Muscle layer of duodenum (tissue), 2 donors: ENCODE data around the gene SLC8A3.
A peak's percentile ranks its signal among the peaks of the same experiment; 100 is the strongest.

Source experiments
- H3K27ac ChIP-seq: one replicate; pipeline ENCODE4 v1.7.0; 2013; ENCODE audit warnings: mild to moderate bottlenecking, low read length
- H3K27me3 ChIP-seq: one replicate; pipeline ENCODE4 v1.7.0; 2013; ENCODE audit warnings: low read depth, mild to moderate bottlenecking, control low read depth, low read length
- H3K36me3 ChIP-seq, 2 donors: one replicate each; pipeline ENCODE4 v1.7.0; 2013; ENCODE audit warnings: low read length in 2 of 2, control low read depth in 1 of 2, mild to moderate bottlenecking in 1 of 2; ENCODE audit not compliant: insufficient read depth in 2 of 2, control insufficient read depth in 1 of 2
- H3K4me1 ChIP-seq, 2 donors: one replicate each; pipeline ENCODE4 v1.7.0; 2013; ENCODE audit warnings: low read length in 2 of 2, mild to moderate bottlenecking in 2 of 2, control low read depth in 1 of 2, moderate library complexity in 1 of 2; ENCODE audit not compliant: insufficient read depth in 2 of 2, control insufficient read depth in 1 of 2
- H3K4me3 ChIP-seq, 2 donors: one replicate each; pipeline ENCODE4 v1.7.0; 2013; ENCODE audit warnings: low read length in 2 of 2, low read depth in 1 of 2, mild to moderate bottlenecking in 1 of 2
- H3K9me3 ChIP-seq, 2 donors: one replicate each; pipeline ENCODE4 v1.7.0; 2013; ENCODE audit warnings: low read length in 2 of 2, control low read depth in 1 of 2, mild to moderate bottlenecking in 1 of 2; ENCODE audit not compliant: control insufficient read depth in 1 of 2
- donor health status: healthy.

The SLC8A3 gene

GRCh38 chr14:70020352-70021170 is 168.2 kb downstream of the SLC8A3 start:
- Histone ChIP-seq H3K36me3 (no peaks in the 10 kb centered on the region), H3K9me3 (no peaks in the 10 kb centered on the region), H3K27me3 (no peaks in the 10 kb centered on the region), H3K4me3 (no peak overlapping the region), H3K4me1 (no peaks in the 10 kb centered on the region), H3K27ac (no peak overlapping the region)

GRCh38 chr14:70019695-70020094 is 169.1 kb downstream of the SLC8A3 start:
- no peak overlapping the region for H3K4me3 ChIP-seq
- no peak overlapping the region for H3K27ac ChIP-seq
- no peaks in the 10 kb centered on the region for H3K27me3 ChIP-seq
- no peaks in the 10 kb centered on the region for H3K36me3 ChIP-seq
- no peaks in the 10 kb centered on the region for H3K9me3 ChIP-seq
- no peaks in the 10 kb centered on the region for H3K4me1 ChIP-seq

DNA sequence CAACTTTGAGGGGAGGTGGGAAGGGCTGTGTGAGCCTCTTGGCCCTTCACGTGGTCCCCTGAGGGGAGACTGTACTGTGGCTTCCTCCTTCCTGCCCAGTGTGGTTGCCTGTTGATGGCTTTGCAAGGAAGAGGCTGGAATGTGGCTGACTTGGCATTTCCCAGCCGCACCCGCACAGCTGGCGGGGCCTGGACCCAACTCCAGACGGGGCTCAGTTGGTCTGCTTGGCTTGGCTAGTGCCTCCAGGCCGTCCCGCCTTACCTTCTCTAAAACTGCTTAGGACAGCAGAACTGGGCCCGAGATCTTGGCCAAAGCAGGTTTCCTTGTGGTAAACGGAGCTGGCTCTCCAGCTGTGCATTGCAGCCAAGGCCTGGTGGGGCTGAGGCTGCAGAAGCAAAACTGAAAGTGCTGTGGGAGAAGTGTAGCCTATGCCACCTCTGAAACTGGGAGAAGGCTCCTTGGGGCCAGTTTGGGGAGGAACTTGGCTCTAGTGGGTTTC is 170.0 kb downstream of the SLC8A3 start:
- H3K36me3 ChIP-seq = no peaks in the 10 kb centered on the region
- no peaks in the 10 kb centered on the region for H3K27me3 ChIP-seq
- no peaks in the 10 kb centered on the region for H3K9me3 ChIP-seq
- peak overlapping the region; percentile 29 to 43 for H3K4me3 ChIP-seq
- H3K4me1 ChIP-seq = no peaks in the 10 kb centered on the region
- H3K27ac ChIP-seq = no peak overlapping the region

- Histone ChIP-seq H3K27ac (no peak overlapping the region), H3K27me3 (no peaks in the 10 kb centered on the region), H3K9me3 (no peaks in the 10 kb centered on the region), H3K4me1 (no peaks in the 10 kb centered on the region), H3K4me3 (no peak overlapping the region), H3K36me3 (no peaks in the 10 kb centered on the region)
These were observed 170.5 kb downstream of the SLC8A3 start for GRCh38 chr14:70018230-70018629.

DNA sequence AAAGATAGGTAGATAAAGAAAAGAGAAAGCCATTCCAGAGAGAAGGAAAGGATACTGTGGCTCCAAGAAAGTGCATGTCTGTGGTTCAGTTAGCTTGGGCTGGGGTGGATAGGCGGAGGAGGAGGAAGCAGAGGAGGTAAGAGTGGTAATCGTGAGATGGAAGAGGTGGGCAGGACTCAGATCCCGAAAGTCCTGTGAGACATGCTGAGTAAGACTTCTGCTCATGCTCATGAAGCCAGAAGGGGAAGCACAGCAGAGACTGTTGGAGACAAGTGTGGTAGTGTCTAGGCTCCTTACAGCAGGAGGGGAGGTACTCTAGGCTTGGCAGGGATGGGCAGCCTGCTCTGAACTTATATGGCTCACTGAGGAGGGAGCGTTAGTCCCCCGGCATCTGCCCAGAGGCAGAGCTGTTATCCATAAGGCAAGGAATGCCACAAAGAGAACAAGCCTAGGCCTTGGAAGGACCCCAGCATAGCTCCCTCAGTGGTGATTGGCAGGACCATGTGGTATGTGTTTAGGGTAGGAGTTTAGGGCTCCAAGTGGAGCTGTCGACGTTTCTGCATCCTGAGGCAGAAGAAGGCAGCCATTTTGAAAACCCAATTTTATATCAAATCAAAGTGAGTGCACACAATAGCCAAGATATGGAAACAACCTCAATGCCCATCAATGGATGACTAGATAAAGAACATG is 174.2 kb downstream of the SLC8A3 start:
- H3K9me3 ChIP-seq = no peaks in the 10 kb centered on the region
- H3K36me3 ChIP-seq = no peaks in the 10 kb centered on the region
- no peak overlapping the region for H3K4me3 ChIP-seq
- no peak overlapping the region for H3K27ac ChIP-seq
- no peaks in the 10 kb centered on the region for H3K27me3 ChIP-seq
- H3K4me1 ChIP-seq = peaks cover 0 to 5% of the 10 kb centered on the region in 2 donors

DNA sequence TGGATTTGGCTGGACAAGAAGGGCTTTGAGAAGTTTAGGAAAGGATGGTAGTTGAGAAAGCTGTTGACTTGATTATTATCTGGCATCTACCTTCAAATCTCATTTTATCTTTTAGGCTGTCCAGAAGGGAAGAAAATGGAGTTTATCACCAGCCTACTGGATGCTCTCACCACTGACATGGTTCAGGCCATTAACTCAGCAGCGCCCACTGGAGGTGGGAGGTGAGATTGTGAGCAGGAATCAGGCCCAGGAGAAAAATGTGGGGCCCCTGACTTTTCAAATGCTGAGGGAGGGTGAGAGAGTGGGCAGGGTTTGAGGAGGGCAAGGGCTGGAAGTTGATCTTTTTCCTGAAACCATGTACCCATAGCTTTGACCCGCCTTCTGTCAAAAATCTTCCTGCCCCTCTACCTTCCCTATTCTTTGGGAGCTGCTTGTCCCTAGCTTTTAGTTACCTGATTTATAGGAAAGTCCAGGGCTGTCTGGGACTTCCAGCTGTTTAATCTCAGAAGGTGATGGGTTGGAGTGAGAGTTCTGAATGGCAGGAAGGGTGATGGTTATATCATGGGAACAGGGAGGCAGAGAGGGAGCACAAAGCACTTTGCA is 175.4 kb downstream of the SLC8A3 start:
- H3K4me1 ChIP-seq = peaks cover 0 to 5% of the 10 kb centered on the region in 2 donors
- no peaks in the 10 kb centered on the region for H3K9me3 ChIP-seq
- H3K36me3 ChIP-seq = no peaks in the 10 kb centered on the region
- no peaks in the 10 kb centered on the region for H3K27me3 ChIP-seq
- H3K4me3 ChIP-seq = no peak overlapping the region
- no peak overlapping the region for H3K27ac ChIP-seq

DNA sequence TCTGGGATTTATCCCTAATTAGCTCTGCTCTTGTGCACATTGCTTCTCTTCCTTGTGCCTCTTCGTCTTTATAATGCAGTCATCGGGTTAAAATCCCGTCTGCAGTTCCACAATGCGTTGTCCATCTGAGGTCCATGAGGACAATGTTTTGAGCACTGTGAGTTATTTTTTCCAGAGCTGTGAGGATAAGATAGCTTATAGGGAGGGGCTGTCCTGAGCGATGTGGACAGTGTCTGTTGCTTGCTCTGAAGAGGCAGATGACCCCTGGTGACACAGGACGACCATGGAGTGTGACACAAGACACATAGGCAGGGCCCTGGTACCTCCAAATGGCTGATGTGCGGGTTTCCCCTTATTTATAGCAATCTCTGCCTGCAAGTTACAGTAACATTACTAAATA is 177.0 kb downstream of the SLC8A3 start:
- Histone ChIP-seq H3K36me3 (no peaks in the 10 kb centered on the region), H3K27ac (no peak overlapping the region), H3K4me3 (no peak overlapping the region), H3K4me1 (peaks cover 0 to 5% of the 10 kb centered on the region in 2 donors), H3K9me3 (no peaks in the 10 kb centered on the region), H3K27me3 (no peaks in the 10 kb centered on the region)

- no peaks in the 10 kb centered on the region for H3K36me3 ChIP-seq
- peaks cover 0 to 5% of the 10 kb centered on the region in 2 donors for H3K4me1 ChIP-seq
- H3K4me3 ChIP-seq = no peak overlapping the region
- H3K27me3 ChIP-seq = no peaks in the 10 kb centered on the region
- no peak overlapping the region for H3K27ac ChIP-seq
- H3K9me3 ChIP-seq = no peaks in the 10 kb centered on the region
These were observed 177.7 kb downstream of the SLC8A3 start for GRCh38 chr14:70011098-70011497.

DNA sequence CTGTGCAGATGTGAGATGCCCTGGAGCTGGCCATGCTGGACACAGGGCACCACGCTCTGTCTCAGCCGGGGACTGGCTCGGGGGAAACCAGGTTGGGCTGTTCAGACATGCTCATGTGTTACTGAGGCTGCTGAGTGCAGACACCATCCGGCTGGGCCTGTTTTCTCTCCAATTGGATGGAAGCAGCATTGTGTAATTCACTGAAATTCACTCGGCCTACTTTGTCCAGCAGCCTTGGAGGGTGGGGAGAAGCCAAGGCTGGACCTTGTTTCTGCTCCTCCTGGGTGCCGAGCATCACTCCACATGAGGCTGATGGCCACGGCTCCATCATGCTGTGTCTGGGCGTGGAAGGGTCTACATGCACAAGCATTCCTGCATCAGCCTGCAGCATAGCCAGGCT is 178.8 kb downstream of the SLC8A3 start:
- no peaks in the 10 kb centered on the region for H3K36me3 ChIP-seq
- no peak overlapping the region for H3K27ac ChIP-seq
- no peak overlapping the region for H3K4me3 ChIP-seq
- H3K27me3 ChIP-seq = no peaks in the 10 kb centered on the region
- H3K9me3 ChIP-seq = no peaks in the 10 kb centered on the region
- peaks cover 0 to 5% of the 10 kb centered on the region in 2 donors for H3K4me1 ChIP-seq

DNA sequence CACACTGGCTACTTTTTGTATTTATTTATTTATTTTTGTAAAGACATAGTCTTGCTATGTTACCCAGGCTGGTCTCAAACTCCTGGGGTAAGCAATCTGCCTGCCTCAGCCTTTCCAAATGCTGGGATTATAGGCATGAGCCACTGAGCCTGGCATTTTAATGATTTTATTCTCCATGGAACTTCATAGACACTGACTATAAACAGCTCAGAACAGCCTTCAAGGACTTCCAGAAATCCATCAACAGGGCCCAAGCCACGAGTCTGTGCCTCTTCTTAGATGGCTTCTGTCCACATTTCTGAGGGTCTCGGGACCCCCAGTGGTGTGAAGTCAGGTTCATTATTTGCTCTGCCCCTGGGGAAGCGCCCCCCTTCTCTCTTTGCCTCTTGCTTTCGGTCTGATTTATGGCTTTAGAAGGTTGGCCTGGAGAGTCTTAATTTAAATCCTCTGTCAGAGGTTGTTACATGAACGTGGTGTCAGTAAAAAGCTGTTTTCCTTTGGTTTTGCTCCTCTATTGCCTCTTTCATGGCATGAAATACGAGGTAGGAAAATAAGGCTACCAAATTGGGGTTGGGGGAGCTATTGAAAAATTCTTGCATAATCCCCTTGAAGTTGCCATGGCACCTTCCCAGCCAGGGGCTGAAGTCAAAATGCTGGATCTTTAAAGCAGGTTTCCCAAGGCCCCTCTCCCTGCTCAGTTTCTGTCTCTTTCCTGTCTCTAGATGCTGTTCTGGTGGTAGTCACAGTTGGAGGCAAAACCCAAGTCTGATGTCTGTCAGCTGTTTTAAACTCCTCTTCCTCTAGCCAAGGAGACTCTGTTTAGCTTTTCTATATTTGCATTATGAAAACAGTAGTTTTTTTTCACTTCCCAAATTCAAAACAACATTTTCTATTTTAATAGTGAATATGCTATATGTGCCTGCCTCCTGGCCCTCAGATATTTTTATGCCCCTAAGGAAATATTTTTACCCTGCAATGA is 180.2 kb downstream of the SLC8A3 start:
- Histone ChIP-seq H3K27ac (no peak overlapping the region), H3K36me3 (no peaks in the 10 kb centered on the region), H3K4me1 (peaks cover 0 to 5% of the 10 kb centered on the region in 2 donors), H3K4me3 (no peak overlapping the region), H3K9me3 (no peaks in the 10 kb centered on the region), H3K27me3 (no peaks in the 10 kb centered on the region)
